T-helper 2 cell treated with Interferon-gamma antibody and Interleukin-4, amounts not matched to agents 5 μg/mL and 100 μg/mL, for 36 hours (primary cell): ENCODE measurements around the gene B4GALNT1.
A peak's percentile ranks its signal among the peaks of the same experiment; 100 is the strongest.
"Not testable (repeated sequence)": the region's sequence is repeated elsewhere in the genome, so short reads cannot be mapped to it uniquely, and the experiment has no call there.

Experiments
- DNase-seq: peaks from one replicate; pipeline ENCODE4 v3.0.0; 2021; ENCODE audit warnings: low spot score
- H3K27ac Mint-ChIP-seq: one replicate; pipeline ENCODE4 v1.8.0; 2021; ENCODE audit warnings: mild to moderate bottlenecking, mixed read lengths
- H3K27me3 Mint-ChIP-seq: one replicate; pipeline ENCODE4 v1.8.0; 2021; ENCODE audit warnings: low read depth, mixed read lengths
- H3K36me3 Mint-ChIP-seq: one replicate; pipeline ENCODE4 v1.8.0; 2021; ENCODE audit warnings: low read depth, mixed read lengths
- H3K4me1 Mint-ChIP-seq: one replicate; pipeline ENCODE4 v1.8.0; 2021; ENCODE audit warnings: low read depth, mixed read lengths
- H3K4me3 Mint-ChIP-seq: one replicate; pipeline ENCODE4 v1.8.0; 2022; ENCODE audit warnings: mild to moderate bottlenecking, moderate library complexity, mixed read lengths
- H3K9me3 Mint-ChIP-seq: one replicate; pipeline ENCODE4 v1.8.0; 2021; ENCODE audit warnings: mixed read lengths

The B4GALNT1 gene

GRCh38 chr12:57654042-57654441 is 21.0 kb upstream of the B4GALNT1 start:
- H3K9me3 Mint-ChIP-seq, result peaks cover 8% of the 10 kb centered on the region
- H3K36me3 Mint-ChIP-seq, result no peaks in the 10 kb centered on the region
- H3K4me3 Mint-ChIP-seq, result no peak overlapping the region
- H3K27ac Mint-ChIP-seq, result no peak overlapping the region
- no peaks in the 10 kb centered on the region for H3K27me3 Mint-ChIP-seq
- H3K4me1 Mint-ChIP-seq, result no peaks in the 10 kb centered on the region
- DNase-seq, result no peak

DNA sequence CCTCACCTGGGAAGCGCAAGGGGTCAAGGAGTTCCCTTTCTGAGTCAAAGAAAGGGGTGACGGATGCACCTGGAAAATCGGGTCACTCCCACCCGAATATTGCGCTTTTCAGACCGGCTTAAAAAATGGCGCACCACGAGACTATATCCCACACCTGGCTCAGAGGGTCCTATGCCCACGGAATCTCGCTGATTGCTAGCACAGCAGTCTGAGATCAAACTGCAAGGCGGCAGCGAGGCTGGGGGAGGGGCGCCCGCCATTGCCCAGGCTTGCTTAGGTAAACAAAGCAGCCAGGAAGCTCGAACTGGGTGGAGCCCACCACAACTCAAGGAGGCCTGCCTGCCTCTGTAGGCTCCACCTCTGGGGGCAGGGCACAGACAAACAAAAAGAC is 13.7 kb upstream of the B4GALNT1 start:
- H3K9me3 Mint-ChIP-seq, DNase-seq, H3K27ac Mint-ChIP-seq, H3K4me1 Mint-ChIP-seq, H3K36me3 Mint-ChIP-seq, H3K4me3 Mint-ChIP-seq, H3K27me3 Mint-ChIP-seq: not testable (repeated sequence)

GRCh38 chr12:57645990-57646658 is 13.1 kb upstream of the B4GALNT1 start:
- H3K27me3 Mint-ChIP-seq, H3K36me3 Mint-ChIP-seq, H3K27ac Mint-ChIP-seq, DNase-seq, H3K9me3 Mint-ChIP-seq, H3K4me1 Mint-ChIP-seq, H3K4me3 Mint-ChIP-seq: not testable (repeated sequence)

- Mint-ChIP-seq H3K36me3 (peaks cover 1% of the 10 kb centered on the region), H3K9me3 (peaks cover 9% of the 10 kb centered on the region), H3K27me3 (peaks cover 30% of the 10 kb centered on the region), H3K4me3 (no peak overlapping the region), H3K27ac (no peak overlapping the region), H3K4me1 (peaks cover 1% of the 10 kb centered on the region)
- DNase-seq, result no peak
These were observed 8.9 kb upstream of the B4GALNT1 start for GRCh38 chr12:57641699-57642442.

- Mint-ChIP-seq H3K27ac (no peak overlapping the region), H3K9me3 (peaks cover 4% of the 10 kb centered on the region), H3K4me1 (peaks cover 1% of the 10 kb centered on the region), H3K36me3 (no peaks in the 10 kb centered on the region), H3K27me3 (peaks cover 33% of the 10 kb centered on the region), H3K4me3 (no peak overlapping the region)
- no peak for DNase-seq
These were observed 7.4 kb upstream of the B4GALNT1 start for GRCh38 chr12:57640175-57641042.

DNA sequence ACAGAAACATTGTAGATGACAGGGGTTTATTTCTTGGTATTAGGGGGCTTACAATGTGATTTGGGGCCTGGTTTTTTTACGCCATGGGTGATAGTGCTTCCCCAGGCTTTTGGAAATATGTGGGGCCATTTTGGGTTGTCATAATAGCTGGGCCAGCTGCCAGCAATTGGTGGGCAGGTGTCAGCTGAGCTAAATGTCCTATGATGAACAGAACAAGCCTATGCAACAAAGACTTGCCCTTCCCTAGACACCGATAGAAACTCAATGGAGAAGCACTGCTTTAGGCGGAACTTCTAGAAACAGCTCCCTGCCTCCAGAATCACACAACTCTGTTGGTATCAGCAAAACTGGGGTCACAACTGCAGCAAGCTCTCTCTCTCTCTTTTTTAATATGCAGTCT is 5.1 kb upstream of the B4GALNT1 start:
- H3K4me3 Mint-ChIP-seq, result no peak overlapping the region
- no peak overlapping the region for H3K27ac Mint-ChIP-seq
- no peaks in the 10 kb centered on the region for H3K36me3 Mint-ChIP-seq
- no peak for DNase-seq
- peaks cover 7% of the 10 kb centered on the region for H3K4me1 Mint-ChIP-seq
- H3K27me3 Mint-ChIP-seq, result peaks cover 47% of the 10 kb centered on the region
- no peaks in the 10 kb centered on the region for H3K9me3 Mint-ChIP-seq

DNA sequence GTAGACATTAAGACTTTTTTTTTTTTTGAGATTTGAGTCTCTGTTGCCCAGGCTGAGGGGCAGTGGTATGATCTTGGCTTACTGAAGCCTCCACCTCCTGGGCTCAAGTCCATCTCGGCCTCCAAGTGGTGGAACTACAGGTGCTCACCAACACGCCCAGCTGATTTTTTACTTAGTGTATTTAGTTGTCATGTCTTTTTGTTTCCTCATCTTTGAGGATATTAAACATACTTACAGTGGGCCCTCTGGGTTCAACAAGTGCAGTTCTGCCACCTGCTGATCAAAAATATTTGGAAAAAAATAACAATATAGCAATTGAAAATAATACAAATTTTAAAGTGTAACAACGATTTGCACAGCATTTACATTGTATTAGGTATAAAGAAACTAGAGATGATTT is 4.4 kb upstream of the B4GALNT1 start:
- no peak overlapping the region for H3K27ac Mint-ChIP-seq
- no peak for DNase-seq
- H3K4me1 Mint-ChIP-seq, result peaks cover 7% of the 10 kb centered on the region
- H3K27me3 Mint-ChIP-seq, result peaks cover 47% of the 10 kb centered on the region
- H3K9me3 Mint-ChIP-seq, result no peaks in the 10 kb centered on the region
- no peak overlapping the region for H3K4me3 Mint-ChIP-seq
- H3K36me3 Mint-ChIP-seq, result no peaks in the 10 kb centered on the region

DNA sequence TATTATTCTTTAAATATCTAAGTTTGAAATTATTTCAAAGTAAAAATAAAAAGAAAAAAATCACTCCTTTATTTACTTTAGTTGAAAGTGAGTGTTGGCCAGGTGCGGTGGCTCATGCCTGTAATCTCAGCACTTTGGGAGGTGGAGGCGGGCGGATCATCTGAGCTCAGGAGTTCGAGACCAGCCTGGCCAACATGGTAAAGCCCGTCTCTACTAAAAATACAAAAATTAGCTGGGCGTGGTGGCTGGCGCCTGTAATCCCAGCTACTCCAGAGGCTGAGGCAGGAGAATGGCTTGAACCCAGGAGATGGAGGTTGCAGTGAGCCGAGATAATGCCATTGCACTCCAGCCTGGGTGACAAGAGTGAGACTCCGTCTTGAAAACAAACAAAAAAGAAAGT is 3.7 kb upstream of the B4GALNT1 start:
- not testable (repeated sequence) for H3K36me3 Mint-ChIP-seq, H3K27ac Mint-ChIP-seq, H3K9me3 Mint-ChIP-seq, DNase-seq, H3K4me3 Mint-ChIP-seq, H3K4me1 Mint-ChIP-seq
- H3K27me3 Mint-ChIP-seq, result peaks cover 50% of the 10 kb centered on the region

GRCh38 chr12:57632073-57632957 is 686 bp downstream of the B4GALNT1 start:
- H3K27ac Mint-ChIP-seq, result no peak overlapping the region
- H3K4me3 Mint-ChIP-seq, result peak overlapping the region; percentile 80
- no peak for DNase-seq
- peaks cover 11% of the 10 kb centered on the region for H3K4me1 Mint-ChIP-seq
- no peaks in the 10 kb centered on the region for H3K9me3 Mint-ChIP-seq
- no peaks in the 10 kb centered on the region for H3K36me3 Mint-ChIP-seq
- peaks cover 62% of the 10 kb centered on the region for H3K27me3 Mint-ChIP-seq

- peaks cover 11% of the 10 kb centered on the region for H3K4me1 Mint-ChIP-seq
- peak overlapping the region; percentile 26 for H3K4me3 Mint-ChIP-seq
- no peaks in the 10 kb centered on the region for H3K9me3 Mint-ChIP-seq
- H3K36me3 Mint-ChIP-seq, result no peaks in the 10 kb centered on the region
- H3K27ac Mint-ChIP-seq, result no peak overlapping the region
- no peak for DNase-seq
- peaks cover 66% of the 10 kb centered on the region for H3K27me3 Mint-ChIP-seq
These were observed 1.4 kb downstream of the B4GALNT1 start for GRCh38 chr12:57631566-57632072.

DNA sequence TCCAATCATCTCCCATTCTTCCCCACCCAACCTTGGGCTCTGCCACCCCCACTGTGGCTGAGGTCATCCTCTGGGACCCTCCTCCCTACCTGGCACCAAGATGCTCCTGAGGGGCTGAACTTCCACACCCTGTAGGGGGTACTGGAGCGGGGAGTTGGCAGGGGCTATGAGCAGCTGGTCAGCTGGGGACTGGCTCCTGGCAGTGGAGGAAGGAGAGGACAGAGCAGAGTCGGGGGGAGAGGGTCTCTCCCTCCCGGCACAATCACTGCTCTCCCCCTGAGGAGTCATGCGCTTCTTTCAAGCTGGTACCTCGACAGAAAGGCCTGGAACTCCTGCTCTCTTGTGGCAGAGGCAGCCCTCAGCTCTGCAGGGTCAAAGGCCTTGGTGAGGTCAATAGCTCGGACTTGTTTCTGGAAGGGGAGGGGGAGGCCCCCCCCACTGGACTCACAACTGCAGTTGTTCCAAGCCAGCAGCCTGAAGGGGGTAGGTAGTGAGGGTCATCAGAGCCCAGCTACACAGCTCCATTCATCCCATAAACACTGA is 2.0 kb downstream of the B4GALNT1 start:
- Mint-ChIP-seq H3K27ac (no peak overlapping the region), H3K36me3 (no peaks in the 10 kb centered on the region), H3K27me3 (peaks cover 72% of the 10 kb centered on the region), H3K4me1 (peaks cover 11% of the 10 kb centered on the region), H3K9me3 (no peaks in the 10 kb centered on the region), H3K4me3 (peak overlapping the region; percentile 26)
- DNase-seq, result no peak

GRCh38 chr12:57629897-57630471 is 3.0 kb downstream of the B4GALNT1 start:
- peaks cover 11% of the 10 kb centered on the region for H3K4me1 Mint-ChIP-seq
- peak; percentile 2 for DNase-seq
- H3K4me3 Mint-ChIP-seq, result no peak overlapping the region
- no peak overlapping the region for H3K27ac Mint-ChIP-seq
- no peaks in the 10 kb centered on the region for H3K9me3 Mint-ChIP-seq
- H3K27me3 Mint-ChIP-seq, result peaks cover 78% of the 10 kb centered on the region
- no peaks in the 10 kb centered on the region for H3K36me3 Mint-ChIP-seq
